CD4-positive, alpha-beta T cell (primary cell): Measurements from ENCODE around the gene TEF. TPM values are rescaled to one million over a fixed set of nuclear protein-coding genes. Genes with fewer than 3 reads are reported as not detected.

Experiments
- ATAC-seq: fragments of 200-7000 bp; cut with Tn5 transposase; one replicate; pipeline ENCODE4 v1.10.0; 2022; ENCODE audit warnings: mild to moderate bottlenecking; ENCODE audit not compliant: poor library complexity
- CTCF ChIA-PET: fragments of 350-600 bp; sonication (Branson Sonifier 250); formaldehyde crosslinking; loops from one replicate; lab custom pipeline; 2021; ENCODE audit warnings: antibody characterized with exemption, inconsistent platforms; lab: Charles Lee
- POLR2A ChIA-PET: fragments of 350-600 bp; sonication (Branson Sonifier 250); formaldehyde crosslinking; loops from one replicate; lab custom pipeline; 2021; ENCODE audit warnings: antibody characterized with exemption, inconsistent platforms; lab: Charles Lee
- DNase-seq, 14 experiments: peaks; one replicate each; pipeline ENCODE4 v3.0.0-alpha.2; 2013 to 2020; ENCODE audit warnings: mixed read lengths in 2 of 14
- H3K27ac ChIP-seq, 2 donors: one replicate each; pipeline versions ENCODE4 v1.5.1 to v1.7.0; 2013; ENCODE audit warnings: low read length in 2 of 2, low read depth in 1 of 2, mild to moderate bottlenecking in 1 of 2
- H3K27me3 ChIP-seq, 2 experiments: 1 replicate in 1 of 2; 2 replicates in 1 of 2; pipeline versions ENCODE4 v1.6.1 to v1.7.0; 2013; ENCODE audit warnings: low read length in 2 of 2, control low read depth in 1 of 2, mild to moderate bottlenecking in 1 of 2, moderate library complexity in 1 of 2; ENCODE audit not compliant: insufficient read depth in 2 of 2, control insufficient read depth in 1 of 2
- H3K36me3 ChIP-seq: one replicate; pipeline ENCODE4 v1.6.1; 2013; ENCODE audit warnings: low read length, control low read depth; ENCODE audit not compliant: insufficient read depth
- H3K4me1 ChIP-seq: one replicate; pipeline ENCODE4 v1.6.1; 2013; ENCODE audit warnings: low read length, control low read depth; ENCODE audit not compliant: insufficient read depth
- H3K4me3 ChIP-seq: one replicate; pipeline ENCODE4 v1.5.1; 2013; ENCODE audit warnings: mild to moderate bottlenecking, low read length, moderate library complexity
- H3K9me3 ChIP-seq, 2 experiments: 1 replicate in 1 of 2; 2 replicates in 1 of 2; pipeline versions ENCODE4 v1.6.1 to v1.7.0; 2013; ENCODE audit warnings: low read length in 2 of 2, mild to moderate bottlenecking in 2 of 2, control low read depth in 1 of 2, moderate library complexity in 1 of 2; ENCODE audit not compliant: control insufficient read depth in 1 of 2, insufficient read depth in 1 of 2
- H3K27ac Mint-ChIP-seq: one replicate; pipeline ENCODE4 v1.8.0; 2020; ENCODE audit warnings: mixed read lengths
- H3K27me3 Mint-ChIP-seq: one replicate; pipeline ENCODE4 v1.8.0; 2021; ENCODE audit warnings: mixed read lengths
- H3K36me3 Mint-ChIP-seq: one replicate; pipeline ENCODE4 v1.8.0; 2021; ENCODE audit warnings: low read depth, mixed read lengths
- H3K4me1 Mint-ChIP-seq: one replicate; pipeline ENCODE4 v1.8.0; 2021; ENCODE audit warnings: low read depth, mixed read lengths
- H3K4me3 Mint-ChIP-seq: one replicate; pipeline ENCODE4 v1.8.0; 2020; ENCODE audit warnings: mild to moderate bottlenecking, mixed read lengths
- H3K9me3 Mint-ChIP-seq: one replicate; pipeline ENCODE4 v1.8.0; 2020; ENCODE audit warnings: mixed read lengths
- CTCF ChIP-seq: fragments of 200-600 bp; IDR thresholded peaks from one replicate; pipeline ENCODE4 v1.8.0; 2022; ENCODE audit warnings: antibody characterized with exemption, mild to moderate bottlenecking
- intact Hi-C, 2 experiments: fragments of 100-400 bp; cut with DNase I in 1 of 2; cut with micrococcal nuclease in 1 of 2; formaldehyde crosslinking; loops; one replicate each; pipeline versions ENCODE4 v1.15.1 to v1.9.0; 2023 to 2025; cut with DNase I, micrococcal nuclease
- total RNA-seq, 174 experiments: library from RNA in 2 of 174; stranded (reverse) in 2 of 174; gene quantifications; one replicate each; pipeline ENCODE4 v1.2.3 and lab custom pipeline; 2021 to 2026

TEF gene
- total RNA-seq, 2 experiments from 2014 or later, result 2.4 to 2.6 TPM

DNA sequence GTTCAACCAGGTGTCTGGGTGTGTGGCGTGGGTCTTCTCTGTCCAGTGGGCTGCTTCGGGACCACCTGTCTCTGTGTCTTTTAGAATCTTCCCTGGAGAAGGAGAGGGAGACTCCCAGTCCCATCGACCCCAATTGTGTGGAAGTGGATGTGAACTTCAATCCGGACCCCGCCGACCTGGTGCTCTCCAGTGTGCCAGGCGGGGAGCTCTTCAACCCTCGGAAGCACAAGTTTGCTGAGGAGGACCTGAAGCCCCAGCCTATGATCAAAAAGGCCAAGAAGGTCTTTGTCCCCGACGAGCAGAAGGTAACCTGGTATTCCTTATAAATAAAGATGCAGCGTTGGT, 12.2 kb downstream of the TEF start:
- ATAC-seq (no peak), DNase-seq (no peak)
- intact Hi-C loops, result no loop called here
- Mint-ChIP-seq H3K36me3 (peaks cover 58% of the 10 kb centered on the region), H3K4me3 (no peak overlapping the region), H3K4me1 (no peaks in the 10 kb centered on the region), H3K27me3 (no peaks in the 10 kb centered on the region), H3K9me3 (no peaks in the 10 kb centered on the region), H3K27ac (no peak overlapping the region)
- CTCF ChIA-PET, result no interaction called here
- POLR2A ChIA-PET, result no interaction called here
- H3K4me1 ChIP-seq, result no peaks in the 10 kb centered on the region
- no peaks in the 10 kb centered on the region for H3K9me3 ChIP-seq
- peaks cover 47% of the 10 kb centered on the region for H3K36me3 ChIP-seq
- H3K27ac ChIP-seq, result no peak overlapping the region
- no peak for TF ChIP-seq CTCF
- H3K4me3 ChIP-seq, result no peak overlapping the region
- H3K27me3 ChIP-seq, result no peaks in the 10 kb centered on the region

GRCh38 chr22:41395531-41396240, 13.9 kb downstream of the TEF start:
- no peak for TF ChIP-seq CTCF
- Mint-ChIP-seq H3K4me1 (no peaks in the 10 kb centered on the region), H3K36me3 (peaks cover 50% of the 10 kb centered on the region), H3K4me3 (no peak overlapping the region), H3K27ac (no peak overlapping the region), H3K9me3 (no peaks in the 10 kb centered on the region), H3K27me3 (no peaks in the 10 kb centered on the region)
- Histone ChIP-seq H3K27ac (no peak overlapping the region), H3K27me3 (no peaks in the 10 kb centered on the region), H3K9me3 (no peaks in the 10 kb centered on the region), H3K4me1 (no peaks in the 10 kb centered on the region), H3K4me3 (no peak overlapping the region), H3K36me3 (peaks cover 40% of the 10 kb centered on the region)
- ChIA-PET POLR2A (no interaction called here), CTCF (no interaction called here)
- ATAC-seq (no peak), DNase-seq (no peak)
- intact Hi-C loops, result no loop called here

- ChIA-PET CTCF (no interaction called here), POLR2A (interaction anchor here (0.5 kb wide), 1 partner anchor 195 kb away, joined by 3 read pairs; no protein-coding TSS in a partner anchor)
- Mint-ChIP-seq H3K9me3 (no peaks in the 10 kb centered on the region), H3K4me3 (no peak overlapping the region), H3K36me3 (peaks cover 39% of the 10 kb centered on the region), H3K4me1 (no peaks in the 10 kb centered on the region), H3K27ac (no peak overlapping the region), H3K27me3 (no peaks in the 10 kb centered on the region)
- no peaks in the 10 kb centered on the region for H3K4me1 ChIP-seq
- no peak overlapping the region for H3K4me3 ChIP-seq
- peaks cover 40% of the 10 kb centered on the region for H3K36me3 ChIP-seq
- H3K9me3 ChIP-seq, result no peaks in the 10 kb centered on the region
- intact Hi-C loops, result no loop called here
- DNase-seq, result no peak
- no peaks in the 10 kb centered on the region for H3K27me3 ChIP-seq
- no peak for ATAC-seq
- TF ChIP-seq CTCF, result no peak
- no peak overlapping the region for H3K27ac ChIP-seq
Measured at GRCh38 chr22:41397143-41397811, 15.5 kb downstream of the TEF start.
